ENCODE data around the gene GOLGA8M.
"Not testable (repeated sequence)": the region's sequence is repeated elsewhere in the genome, so short reads cannot be mapped to it uniquely, and the experiment has no call there.

GRCh38 chr15:28655329-28656017 lies 56.7 kb downstream of the GOLGA8M start:
- TF ChIP-seq, protein P1, sequence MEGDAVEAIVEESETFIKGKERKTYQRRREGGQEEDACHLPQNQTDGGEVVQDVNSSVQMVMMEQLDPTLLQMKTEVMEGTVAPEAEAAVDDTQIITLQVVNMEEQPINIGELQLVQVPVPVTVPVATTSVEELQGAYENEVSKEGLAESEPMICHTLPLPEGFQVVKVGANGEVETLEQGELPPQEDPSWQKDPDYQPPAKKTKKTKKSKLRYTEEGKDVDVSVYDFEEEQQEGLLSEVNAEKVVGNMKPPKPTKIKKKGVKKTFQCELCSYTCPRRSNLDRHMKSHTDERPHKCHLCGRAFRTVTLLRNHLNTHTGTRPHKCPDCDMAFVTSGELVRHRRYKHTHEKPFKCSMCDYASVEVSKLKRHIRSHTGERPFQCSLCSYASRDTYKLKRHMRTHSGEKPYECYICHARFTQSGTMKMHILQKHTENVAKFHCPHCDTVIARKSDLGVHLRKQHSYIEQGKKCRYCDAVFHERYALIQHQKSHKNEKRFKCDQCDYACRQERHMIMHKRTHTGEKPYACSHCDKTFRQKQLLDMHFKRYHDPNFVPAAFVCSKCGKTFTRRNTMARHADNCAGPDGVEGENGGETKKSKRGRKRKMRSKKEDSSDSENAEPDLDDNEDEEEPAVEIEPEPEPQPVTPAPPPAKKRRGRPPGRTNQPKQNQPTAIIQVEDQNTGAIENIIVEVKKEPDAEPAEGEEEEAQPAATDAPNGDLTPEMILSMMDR (optimal IDR thresholded peaks at IDR 0.05 in 1 of 3, IDR thresholded peaks at IDR 0.05 in 1 of 3, conservative IDR thresholded peaks at IDR 0.05 in 1 of 3; ENCODE audit: extremely low read depth in 1 of 3, insufficient read depth in 2 of 3, low read length in 3 of 3): not testable (repeated sequence)
- not testable (repeated sequence) for TF ChIP-seq EZH2 (IDR thresholded peaks at IDR 0.05; ENCODE audit: low read length)
